ENCODE measurements around the gene DDX39A. TPM values are rescaled to one million over a fixed set of nuclear protein-coding genes. Genes with fewer than 3 reads are reported as not detected.
"Not testable (repeated sequence)": the region's sequence is repeated elsewhere in the genome, so short reads cannot be mapped to it uniquely, and the experiment has no call there.

Gene DDX39A
- total RNA-seq, 1 donor from 2014 or later, result 104 TPM

- no peak for DNase-seq
Measured at GRCh38 chr19:14385492-14385891, 33.6 kb downstream of the DDX39A start.

GRCh38 chr19:14383661-14384555 lies 35.2 kb downstream of the DDX39A start:
- no peak for DNase-seq

- no peak for DNase-seq
Measured at GRCh38 chr19:14381689-14382474, 37.3 kb downstream of the DDX39A start.

GRCh38 chr19:14379294-14380065 lies 39.7 kb downstream of the DDX39A start:
- DNase-seq, result no peak

GRCh38 chr19:14378890-14379289 lies 40.3 kb downstream of the DDX39A start:
- DNase-seq, result no peak

- no peak for DNase-seq
Measured at GRCh38 chr19:14377883-14378328, 41.2 kb downstream of the DDX39A start.

GRCh38 chr19:14375582-14376291 lies 43.4 kb downstream of the DDX39A start:
- peak; percentile 50 for DNase-seq

- peak; percentile 26 for DNase-seq
Measured at GRCh38 chr19:14375055-14375581, 44.0 kb downstream of the DDX39A start.

- DNase-seq, result not testable (repeated sequence)
Measured at GRCh38 chr19:14374313-14374712, 44.8 kb downstream of the DDX39A start.

- DNase-seq, result not testable (repeated sequence)
Measured at GRCh38 chr19:14372384-14373077, 46.6 kb downstream of the DDX39A start.

GRCh38 chr19:14371301-14371821 lies 47.8 kb downstream of the DDX39A start:
- no peak for DNase-seq

GRCh38 chr19:14370940-14371280 lies 48.2 kb downstream of the DDX39A start:
- no peak for DNase-seq

GRCh38 chr19:14370169-14370939 lies 48.8 kb downstream of the DDX39A start:
- DNase-seq, result no peak

GRCh38 chr19:14369399-14370168 lies 49.6 kb downstream of the DDX39A start:
- no peak for DNase-seq

GRCh38 chr19:14368011-14368513 lies 51.1 kb downstream of the DDX39A start:
- no peak for DNase-seq

- DNase-seq, result no peak
Measured at GRCh38 chr19:14367016-14367415, 52.1 kb downstream of the DDX39A start.

GRCh38 chr19:14366529-14366928 lies 52.6 kb downstream of the DDX39A start:
- peak; percentile 75 for DNase-seq

GRCh38 chr19:14364098-14364443 lies 55.1 kb downstream of the DDX39A start:
- not testable (repeated sequence) for DNase-seq
